T follicular helper cell (primary cell): ENCODE data around the gene OSBPL5.

Experiments
- DNase-seq: peaks from one replicate; pipeline ENCODE4 v3.0.0-alpha.2; 2020; ENCODE audit warnings: low read depth

OSBPL5 gene

DNA sequence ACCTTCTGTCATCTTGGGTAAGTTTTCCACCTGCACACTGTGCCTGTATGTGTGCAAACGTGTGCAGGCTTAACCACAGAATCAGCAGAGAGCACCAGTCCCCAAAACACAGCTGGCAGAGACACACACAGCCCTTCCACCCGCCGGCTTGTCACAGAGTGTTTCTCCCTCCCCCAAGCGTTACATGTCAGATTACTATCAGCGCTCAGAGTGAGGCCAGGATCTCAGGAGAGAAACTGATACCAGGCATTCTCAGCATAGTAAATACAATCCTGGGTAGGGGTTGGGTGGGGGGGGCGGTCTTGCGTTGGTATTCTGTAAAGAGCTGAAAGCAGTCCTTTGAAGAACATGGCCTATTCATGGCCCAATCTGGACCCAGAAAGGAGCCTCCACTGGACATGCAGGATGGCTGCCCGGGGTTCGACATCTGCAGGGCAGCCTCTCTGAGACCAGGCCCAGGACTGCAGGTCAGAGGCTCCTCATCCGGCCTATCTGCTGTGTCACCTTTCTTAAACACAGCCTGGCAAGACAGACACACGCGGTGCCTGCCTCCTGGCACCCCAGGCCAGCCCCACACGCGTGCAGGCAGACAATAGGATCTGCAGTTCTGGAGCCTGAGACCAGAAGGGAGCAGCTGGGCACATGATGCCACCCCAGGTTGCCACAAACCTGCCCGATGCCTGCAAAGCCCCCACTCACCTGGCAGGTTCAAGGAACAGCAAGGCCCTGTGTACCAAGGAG lies 1.7 kb downstream of the OSBPL5 start:
- no peak for DNase-seq

DNA sequence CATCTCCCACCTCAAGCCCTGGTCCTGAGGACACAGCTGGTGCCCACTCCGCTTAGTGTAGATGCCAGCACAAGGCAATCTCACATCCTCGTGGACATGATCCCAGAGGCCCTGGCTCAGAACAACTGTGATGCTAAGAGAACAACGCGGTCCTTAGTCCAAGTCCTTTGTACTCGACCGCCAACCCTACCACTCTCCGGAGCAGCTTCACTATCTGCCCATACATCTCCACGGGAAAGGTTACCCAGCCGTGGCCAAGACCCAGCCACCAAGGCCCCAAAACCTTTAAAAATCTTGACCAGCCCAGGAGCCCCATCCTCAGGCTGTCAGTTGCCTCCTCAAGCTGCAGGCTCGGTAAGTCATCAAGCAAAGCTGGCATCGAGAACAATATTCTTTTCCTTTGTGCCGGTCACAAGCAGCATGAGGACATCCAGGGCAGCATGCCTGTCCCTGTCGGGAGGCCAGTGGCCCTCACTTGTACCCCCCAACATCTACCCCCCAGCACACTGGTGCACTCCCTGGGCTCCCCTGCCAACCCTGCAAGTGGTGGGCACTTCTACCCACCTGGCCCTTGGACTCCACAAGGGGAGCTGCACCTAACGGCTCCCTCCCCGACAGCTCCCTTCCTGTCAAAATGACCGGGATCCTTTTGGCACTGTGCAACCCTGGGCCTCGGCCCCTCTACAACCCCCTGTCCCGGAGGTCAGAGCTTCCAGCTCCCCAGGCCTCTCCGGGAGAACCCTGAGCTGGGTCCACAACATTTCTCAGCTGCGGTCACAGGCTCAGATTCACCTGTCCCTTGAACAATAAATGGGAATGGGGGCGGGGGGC lies 2.5 kb downstream of the OSBPL5 start:
- no peak for DNase-seq

DNA sequence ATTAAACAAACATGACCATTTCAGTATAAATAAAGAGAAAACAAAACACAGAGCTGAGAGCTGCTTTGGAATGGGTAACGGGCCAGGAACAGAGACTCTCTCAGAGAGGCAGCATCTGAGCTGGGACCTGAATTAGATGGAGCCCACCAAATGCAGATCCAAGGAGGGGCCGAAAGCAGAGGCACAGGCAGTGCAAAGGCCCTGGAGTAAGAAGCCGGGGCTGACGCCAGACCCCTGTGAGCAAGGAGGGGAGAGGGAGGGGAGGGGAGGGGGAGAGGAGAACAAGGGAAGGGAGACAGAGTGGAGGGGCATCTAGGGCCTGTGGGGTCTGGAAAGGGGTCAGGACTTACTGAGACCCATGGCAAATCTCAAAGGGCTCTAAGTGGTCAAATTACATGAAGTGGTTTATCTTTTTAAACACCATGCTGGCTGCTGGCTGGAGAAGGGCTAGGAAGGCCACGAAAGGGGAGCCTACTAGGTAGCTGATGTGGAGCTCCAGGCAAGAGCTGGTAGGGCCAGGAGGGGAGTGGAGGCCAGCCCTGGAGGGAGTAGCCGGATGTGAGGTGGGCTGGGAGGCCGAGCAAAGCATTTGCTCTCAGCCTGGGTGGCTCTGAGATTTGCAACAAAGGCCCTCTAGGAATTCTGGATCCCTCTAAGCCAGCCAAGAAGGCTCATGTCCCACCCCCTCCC lies 3.2 kb downstream of the OSBPL5 start:
- DNase-seq = no peak

DNA sequence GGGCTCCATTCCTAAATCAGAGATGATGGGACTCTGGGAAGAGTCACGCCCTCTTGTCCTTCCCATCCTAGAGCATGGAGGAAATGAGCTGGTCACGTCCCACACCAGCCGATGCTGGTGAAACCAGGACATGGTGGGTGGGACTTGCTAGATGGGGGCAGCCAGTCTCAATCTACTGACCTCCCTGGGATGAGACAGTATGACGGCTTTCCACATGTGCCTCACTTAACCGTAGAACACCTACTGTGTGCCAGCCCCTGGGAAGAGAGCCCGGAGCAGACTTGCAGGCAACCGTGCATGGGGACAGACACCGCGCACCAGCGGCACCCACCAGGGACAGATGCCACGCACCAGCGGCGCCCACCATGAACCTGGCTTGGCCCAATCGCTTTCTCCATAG lies 3.8 kb downstream of the OSBPL5 start:
- DNase-seq = no peak

DNA sequence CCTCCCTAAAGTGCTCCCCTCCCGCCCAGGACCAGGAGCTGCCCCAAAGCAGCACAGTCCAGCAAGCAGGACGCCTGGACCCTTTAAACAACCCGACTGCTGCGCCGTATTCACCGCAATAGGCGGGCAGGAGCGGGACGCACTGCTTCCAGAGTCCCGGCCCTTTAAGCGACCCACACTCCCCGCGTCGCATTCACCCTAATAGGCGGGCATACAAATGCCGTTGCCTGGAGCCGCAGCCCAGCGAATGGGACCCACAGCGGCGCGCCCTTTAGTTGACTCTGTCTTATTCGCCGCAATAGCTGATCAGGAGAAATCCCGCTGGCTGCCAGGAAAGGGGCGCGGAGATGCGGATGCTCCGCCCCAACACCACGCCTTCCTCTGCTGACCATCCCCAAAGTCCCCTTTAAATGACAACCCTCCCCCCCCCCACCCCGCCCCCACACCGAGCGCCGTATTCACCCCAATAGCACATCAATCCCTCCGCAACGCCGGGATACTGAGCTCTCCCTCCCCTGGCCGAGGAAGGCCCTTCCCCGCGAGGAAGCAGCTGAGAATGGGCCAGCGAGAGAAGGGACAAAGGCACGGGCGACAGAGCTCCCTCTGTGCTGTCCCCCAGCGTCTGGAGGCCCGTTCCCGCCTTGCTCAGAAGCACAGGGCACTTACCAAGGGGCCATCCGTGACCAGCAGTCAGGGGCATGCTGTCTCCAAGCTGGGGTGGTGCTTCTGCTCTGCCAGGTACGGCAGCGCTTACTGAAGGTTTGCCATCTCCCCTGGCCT lies 4.7 kb downstream of the OSBPL5 start:
- DNase-seq = no peak

DNA sequence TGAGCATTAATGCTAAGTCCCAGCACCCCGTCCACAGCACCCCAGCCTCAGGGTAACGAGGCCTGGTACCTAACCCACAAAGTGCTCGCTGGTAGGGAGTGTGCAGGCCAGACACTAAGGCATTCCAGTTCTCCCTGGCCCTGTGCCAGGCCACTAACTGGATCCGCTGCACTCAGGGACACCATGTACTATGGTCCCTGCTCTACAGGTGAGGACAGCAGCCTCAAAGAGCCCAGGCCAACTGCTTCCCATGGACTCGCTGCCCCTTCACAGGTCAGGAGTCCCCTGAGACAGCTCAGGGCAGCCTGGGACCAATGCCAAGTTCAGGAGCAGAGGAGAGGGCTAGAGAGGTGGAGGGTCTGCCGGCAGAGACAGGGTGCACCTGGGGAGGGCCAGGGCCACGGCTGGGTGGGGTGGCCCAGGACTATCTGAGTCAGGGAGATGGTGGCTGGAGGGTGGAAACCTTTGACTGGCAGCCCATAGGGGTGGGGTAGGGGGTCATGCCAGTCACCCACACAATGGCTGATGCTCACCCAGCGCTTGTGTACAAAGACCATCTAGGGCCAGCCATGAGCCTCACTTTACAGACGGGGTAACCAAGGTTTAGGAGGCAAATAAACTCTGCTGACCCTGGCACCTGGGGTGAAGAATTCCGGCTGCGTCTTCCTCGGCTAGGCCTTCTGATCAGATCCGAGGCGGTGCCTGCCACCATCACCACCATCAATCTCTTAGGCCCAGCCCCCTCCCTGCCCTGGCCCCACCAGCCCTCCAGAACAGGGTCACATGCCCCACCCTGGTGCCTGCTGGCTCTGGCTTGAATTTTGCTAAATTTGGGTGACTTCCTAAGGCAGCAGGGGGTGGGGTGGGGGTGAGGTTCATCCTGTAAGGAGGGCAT lies 5.6 kb downstream of the OSBPL5 start:
- DNase-seq = no peak

DNA sequence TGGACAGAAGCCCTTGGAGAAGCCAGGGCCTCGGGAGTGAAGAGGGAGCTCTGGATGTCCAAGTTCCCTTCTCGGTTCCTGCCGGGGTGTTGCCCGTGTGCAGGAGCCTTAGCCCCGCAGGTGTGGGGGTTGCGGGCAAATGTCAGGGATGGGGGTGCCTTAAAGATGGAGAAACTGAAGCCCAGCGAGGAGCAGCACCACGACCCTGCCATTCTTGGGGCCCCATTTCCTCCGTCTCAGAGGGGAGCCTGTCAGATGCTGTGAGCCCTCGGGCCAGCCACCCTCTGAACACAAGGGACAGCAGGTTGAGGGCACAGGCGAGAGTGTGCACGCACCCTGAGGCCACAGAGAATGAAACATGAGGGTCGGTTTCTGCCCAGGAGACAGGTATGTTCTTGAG lies 6.3 kb downstream of the OSBPL5 start:
- no peak for DNase-seq

DNA sequence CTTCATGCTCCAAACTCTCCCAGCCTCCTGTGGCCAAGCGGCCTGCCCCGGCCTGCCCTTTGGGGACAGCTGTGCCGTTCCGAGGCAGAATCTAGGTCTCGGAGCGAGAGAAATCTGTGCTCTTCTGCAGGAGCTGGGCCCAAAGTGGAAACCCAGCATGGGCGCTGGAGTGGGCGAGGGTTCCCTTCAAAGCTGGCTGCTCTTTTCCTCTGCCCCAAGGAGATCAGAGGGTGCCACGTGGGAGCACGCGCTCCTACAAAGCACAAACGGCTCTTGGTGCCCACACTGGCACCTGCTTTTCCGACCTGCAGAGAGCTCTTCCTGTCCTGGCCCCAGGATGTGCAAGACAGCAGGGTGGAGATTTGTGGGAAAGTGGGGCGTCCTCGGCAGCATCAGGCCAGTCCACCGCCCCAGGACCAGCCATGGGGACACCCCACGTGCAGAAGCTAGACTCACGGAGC lies 6.9 kb downstream of the OSBPL5 start:
- no peak for DNase-seq

DNA sequence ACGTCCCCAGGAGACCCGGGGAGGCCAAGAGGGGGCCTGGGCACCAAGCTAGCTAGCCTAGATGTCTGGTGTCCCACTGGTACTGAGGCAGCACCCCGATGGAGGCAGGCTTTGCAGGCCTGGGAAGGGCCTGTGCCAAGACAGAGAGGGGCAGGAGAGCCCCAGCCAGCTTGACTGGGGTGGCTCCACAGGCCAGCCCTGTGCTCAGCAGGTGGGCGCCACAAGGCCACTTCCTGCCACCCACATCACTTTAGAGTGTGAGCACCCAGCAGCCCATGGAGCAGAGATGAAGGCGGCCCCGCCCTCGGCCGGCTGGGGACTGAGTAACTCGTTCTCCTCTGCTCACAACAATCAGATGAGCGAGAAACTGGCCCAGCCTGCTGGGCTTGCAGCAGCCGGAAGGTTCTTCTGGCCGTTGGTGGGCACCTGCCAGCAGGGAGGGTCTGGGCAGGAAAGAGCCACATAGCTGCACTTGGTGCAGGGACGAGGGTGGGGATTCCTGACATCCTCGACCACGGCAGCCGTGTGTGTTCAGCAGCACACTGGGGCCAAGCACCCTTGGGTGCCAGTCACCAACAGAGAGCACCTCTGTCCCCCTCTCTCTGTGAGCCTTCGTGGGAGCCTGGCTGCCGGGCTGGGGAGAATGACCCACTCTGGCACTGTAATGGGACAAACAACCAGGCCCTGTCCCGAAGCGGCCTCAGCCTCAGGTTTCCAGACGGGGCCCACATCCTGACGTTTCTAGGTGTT lies 7.6 kb downstream of the OSBPL5 start:
- DNase-seq = no peak

DNA sequence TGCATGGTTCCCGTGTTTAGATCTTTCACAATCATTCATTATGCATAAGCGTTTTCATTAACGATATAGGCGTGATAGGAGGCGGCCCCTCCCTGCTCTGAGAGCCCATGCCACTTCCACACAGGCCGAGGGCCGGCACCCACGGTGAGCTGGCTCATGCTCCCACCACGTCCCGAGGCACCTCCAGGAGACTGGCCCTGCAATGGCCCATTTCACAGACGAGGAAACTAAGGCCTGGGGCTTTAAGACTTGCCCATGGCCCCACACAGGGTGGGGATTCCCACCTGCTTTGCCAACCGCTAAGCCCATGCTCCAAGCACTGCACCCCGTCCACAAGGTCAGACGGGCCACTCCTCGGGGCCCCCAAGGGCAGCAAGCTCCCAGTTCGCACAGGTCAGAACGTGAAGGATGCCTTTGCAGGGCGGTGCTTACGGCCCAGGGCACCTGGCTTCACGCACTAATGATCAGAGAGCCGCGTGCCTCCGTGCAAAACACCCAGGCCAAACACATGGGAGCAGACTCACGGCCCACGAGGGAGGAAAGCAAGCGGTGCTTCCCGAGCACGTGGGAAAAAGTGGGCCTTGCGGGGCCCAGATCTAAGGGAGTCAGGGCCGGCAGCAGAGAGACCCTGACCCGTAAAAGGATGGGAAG lies 8.3 kb downstream of the OSBPL5 start:
- DNase-seq = no peak

DNA sequence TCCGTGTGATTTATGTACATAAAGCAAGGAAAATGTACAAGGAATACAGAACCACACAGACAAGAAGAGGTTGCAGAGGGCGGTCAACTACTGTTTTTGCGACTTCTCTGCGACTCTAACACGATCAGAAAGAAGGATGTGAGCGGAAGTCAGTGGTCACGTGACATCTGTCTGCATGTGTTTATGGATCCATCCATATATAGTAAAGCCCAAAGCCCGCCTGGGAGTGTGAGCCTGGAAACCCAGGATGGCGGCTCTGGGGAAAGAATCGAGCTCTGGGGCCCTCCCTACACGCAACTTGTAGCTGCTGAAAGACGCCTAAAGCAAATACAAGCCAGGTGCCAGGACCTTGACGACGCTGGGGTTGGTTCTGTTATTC lies 8.8 kb downstream of the OSBPL5 start:
- DNase-seq = no peak

DNA sequence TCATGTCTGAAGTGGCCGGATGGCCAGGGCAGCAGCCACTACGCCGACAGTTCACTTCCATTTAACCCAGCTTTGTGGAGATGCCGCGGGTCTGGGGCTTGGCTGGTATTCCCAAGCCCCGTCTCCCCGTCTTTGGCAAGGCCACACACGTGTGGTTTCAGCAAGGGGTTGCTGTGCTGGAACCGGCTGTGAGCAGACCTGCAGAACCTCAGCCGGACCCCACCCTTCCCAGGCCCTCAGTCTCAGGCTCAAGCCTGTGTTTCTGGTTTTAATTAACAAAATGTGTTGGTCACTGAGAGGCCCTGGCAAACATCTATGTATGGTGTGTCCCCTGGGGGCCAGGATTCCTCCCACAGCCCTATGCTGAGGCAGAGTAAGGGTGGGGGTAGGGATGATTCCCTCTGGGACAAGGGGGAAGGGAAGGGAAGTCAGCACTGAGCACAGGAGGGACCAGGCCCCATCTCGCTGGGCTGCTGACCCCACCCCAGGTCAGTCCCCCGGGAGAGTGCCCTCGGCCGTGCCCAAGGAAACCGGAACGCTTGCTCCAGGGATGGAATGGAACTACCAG lies 9.3 kb downstream of the OSBPL5 start:
- no peak for DNase-seq

DNA sequence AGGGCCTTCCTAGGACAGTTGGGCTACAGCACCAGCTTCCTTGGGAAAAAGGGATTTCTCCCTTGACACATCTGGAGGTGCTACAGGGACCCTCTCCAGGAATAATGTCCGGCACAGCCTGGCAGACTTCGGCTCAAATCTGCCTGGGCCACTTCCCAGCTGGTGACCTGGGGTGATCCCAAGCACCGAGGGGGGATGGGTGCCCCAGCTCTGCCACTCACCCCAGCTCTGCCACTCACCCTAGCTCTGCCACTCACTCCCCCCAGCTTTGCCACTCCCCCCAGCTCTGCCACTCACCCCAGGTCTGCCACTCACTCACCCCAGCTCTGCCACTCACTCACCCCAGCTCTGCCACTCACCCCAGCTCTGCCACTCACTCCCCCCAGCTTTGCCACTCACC lies 9.9 kb downstream of the OSBPL5 start:
- no peak for DNase-seq

DNA sequence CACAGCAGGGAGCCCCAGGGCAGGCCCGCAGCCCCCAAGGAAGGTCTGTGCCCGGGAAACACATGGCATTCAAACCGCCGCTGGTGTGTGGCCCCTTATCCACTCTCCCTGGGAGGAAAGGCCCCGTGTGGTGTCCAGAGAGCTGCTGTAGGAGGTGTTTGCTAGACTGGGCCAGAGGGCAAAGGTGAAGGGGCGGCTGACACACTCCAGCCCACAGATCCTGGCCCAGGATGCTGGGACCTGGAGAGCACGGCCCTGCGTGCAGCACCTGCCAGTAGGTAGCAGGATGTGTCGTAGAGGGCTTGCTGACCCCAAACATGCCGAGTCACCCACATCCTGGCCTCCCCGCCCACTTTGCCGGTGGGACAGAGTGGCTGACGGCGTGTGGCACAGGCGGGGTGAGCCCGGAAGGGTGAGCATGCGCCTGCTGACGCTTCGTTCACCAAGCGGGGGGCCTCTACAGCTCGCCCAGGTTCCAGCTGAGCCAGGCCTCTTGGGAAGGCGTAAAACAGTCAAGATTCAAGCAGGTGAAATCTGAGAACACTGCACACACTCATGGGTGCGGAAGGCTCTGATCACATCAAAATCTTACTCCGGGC lies 11.0 kb downstream of the OSBPL5 start:
- DNase-seq = no peak

DNA sequence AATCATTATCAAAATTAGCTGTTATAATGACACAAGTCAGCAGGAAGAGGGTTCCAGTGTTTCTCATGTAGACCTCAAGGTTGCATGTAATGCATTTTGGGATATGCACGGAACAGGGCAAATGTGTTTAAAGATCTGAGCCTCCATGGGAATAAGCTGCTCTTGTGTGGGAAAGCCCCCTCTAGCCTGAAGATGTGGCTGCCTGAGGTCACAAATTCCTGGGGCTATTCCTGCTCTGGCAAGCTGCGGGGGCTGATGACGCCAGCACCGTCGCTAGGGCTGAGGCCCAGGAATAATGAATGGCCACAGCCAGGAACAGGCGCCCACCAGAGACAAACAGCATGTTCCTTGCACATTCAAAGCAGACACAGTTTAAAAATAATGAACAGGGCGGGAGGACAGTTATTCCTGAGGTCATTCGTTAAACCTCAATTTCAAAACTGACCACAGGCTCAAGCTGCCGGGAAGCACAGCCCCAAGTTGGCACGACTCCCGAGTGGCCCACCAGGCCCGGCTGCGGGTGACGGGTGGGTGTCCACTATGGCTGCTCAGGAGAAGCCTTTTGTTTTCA lies 11.7 kb downstream of the OSBPL5 start:
- DNase-seq = no peak

DNA sequence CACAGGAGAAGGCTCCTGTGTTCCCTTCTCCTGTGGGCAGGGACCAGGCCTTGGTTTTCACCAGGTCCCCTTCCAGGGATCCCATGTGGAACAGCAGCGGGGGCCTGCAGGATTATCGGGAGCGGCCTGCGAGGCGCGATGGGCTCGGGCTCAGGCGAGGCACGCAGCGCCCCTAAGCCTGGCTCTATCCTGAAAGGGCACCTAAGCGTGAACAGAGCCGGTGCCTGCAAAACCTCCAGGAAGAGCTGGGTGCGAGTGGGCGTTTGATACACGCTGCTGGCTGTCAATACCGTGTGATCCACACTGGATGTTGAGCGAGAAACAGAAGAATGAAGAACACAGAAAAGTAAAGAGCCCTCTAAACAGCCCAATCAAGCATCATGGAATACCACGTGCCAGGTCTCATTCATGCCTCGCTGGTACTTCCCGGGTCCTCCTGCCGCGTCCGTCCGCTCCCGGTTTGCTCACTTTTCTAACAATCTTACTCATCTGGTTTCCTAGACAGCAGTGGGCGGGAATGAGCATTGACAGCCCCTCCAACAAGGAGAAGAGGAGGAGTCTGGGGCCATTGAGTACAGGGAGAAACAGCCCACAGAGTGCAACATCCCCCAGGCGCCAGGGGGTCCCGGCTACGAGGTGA lies 12.5 kb downstream of the OSBPL5 start:
- no peak for DNase-seq

DNA sequence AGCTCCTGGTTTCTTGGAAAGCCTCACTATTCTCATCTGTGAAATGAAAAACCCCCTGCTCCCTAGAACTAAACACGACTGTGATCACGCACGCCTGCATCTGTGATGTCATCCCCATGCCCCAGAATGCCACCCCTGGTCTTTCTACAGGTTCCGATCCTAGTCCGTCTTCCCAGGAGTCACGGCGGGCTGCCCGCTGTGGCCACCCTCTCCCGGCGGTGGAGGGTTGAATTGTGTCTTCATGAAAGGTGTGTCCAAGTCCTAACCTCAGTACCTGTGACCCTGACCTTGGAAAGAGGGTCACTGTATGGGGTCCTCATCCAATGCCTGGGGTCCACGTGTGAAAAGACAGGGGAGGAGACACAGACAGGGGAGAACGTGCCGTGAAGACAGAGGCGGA lies 14.4 kb downstream of the OSBPL5 start:
- no peak for DNase-seq

DNA sequence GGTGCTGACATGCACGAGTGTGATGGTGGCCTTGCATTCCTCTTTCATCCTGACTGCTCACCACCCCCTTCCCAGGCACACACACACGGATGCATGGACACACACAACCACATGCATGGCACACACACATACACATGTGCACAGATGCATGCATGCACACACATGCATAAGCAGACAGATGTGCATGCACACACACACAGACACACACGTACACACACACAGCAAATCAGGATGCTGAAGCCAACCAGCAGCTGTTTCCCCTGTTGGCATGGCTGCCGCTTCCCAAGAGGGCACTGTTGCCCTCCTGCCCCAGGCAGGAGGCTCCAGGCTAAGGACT lies 15.3 kb downstream of the OSBPL5 start:
- no peak for DNase-seq
